Sigmoid colon (tissue), 7 donors: ENCODE data around the gene VAV3. TPM values are rescaled to one million over a fixed set of nuclear protein-coding genes. Genes with fewer than 3 reads are reported as not detected.
A peak's percentile ranks its signal among the peaks of the same experiment; 100 is the strongest.
"Not testable (repeated sequence)": the region's sequence is repeated elsewhere in the genome, so short reads cannot be mapped to it uniquely, and the experiment has no call there.

Experiments
- DNase-seq: peaks from one replicate; pipeline ENCODE4 v3.0.0-alpha.2; 2019
- H3K27ac ChIP-seq, 4 donors: fragments of 200-600 bp; sonication (generic); one replicate each; pipeline ENCODE4 v1.5.1; 2016 to 2019; ENCODE audit warnings: mild to moderate bottlenecking in 1 of 4
- H3K27me3 ChIP-seq, 3 donors: fragments of 200-600 bp; sonication (generic); one replicate each; pipeline ENCODE4 v1.5.1; 2019; ENCODE audit warnings: mild to moderate bottlenecking in 1 of 3
- H3K36me3 ChIP-seq, 4 donors: fragments of 200-600 bp; sonication (generic); one replicate each; pipeline ENCODE4 v1.5.1; 2016 to 2019
- H3K4me1 ChIP-seq, 4 donors: fragments of 200-600 bp; sonication (generic); one replicate each; pipeline ENCODE4 v1.5.1; 2017 to 2019
- H3K4me3 ChIP-seq, 4 donors: fragments of 200-600 bp; sonication (generic); one replicate each; pipeline ENCODE4 v1.5.1; 2017 to 2019; ENCODE audit warnings: mild to moderate bottlenecking in 2 of 4, moderate library complexity in 1 of 4
- H3K9me3 ChIP-seq, 4 donors: fragments of 200-600 bp in 3 of 4; sonication (generic) in 3 of 4; one replicate each; pipeline versions ENCODE4 v1.5.1 to v1.6.1; 2013 to 2019
- CTCF ChIP-seq, 4 experiments: fragments of 450-650 bp in 3 of 4; fragments of 200-600 bp in 1 of 4; IDR thresholded peaks; one replicate each; pipeline ENCODE4 v1.5.1; 2016 to 2019; ENCODE audit warnings: antibody characterized with exemption in 4 of 4, mild to moderate bottlenecking in 3 of 4, moderate library complexity in 2 of 4
- EP300 ChIP-seq, 4 donors: sonication (generic); formaldehyde crosslinking; IDR thresholded peaks; one replicate each; pipeline ENCODE4 v1.6.1; 2017; ENCODE audit warnings: antibody characterized with exemption in 4 of 4
- POLR2A ChIP-seq, 2 donors: fragments of 450-650 bp; IDR thresholded peaks; one replicate each; pipeline ENCODE4 v1.6.1; 2016; ENCODE audit warnings: antibody characterized with exemption in 2 of 2, mild to moderate bottlenecking in 2 of 2, moderate library complexity in 2 of 2
- POLR2AphosphoS5 ChIP-seq, 4 donors: sonication (generic); formaldehyde crosslinking; IDR thresholded peaks; one replicate each; pipeline ENCODE4 v1.6.1; 2017; ENCODE audit warnings: antibody characterized with exemption in 4 of 4
- WGBS, 2 donors: extraction: QIAGEN DNeasy Blood & Tissue Kit; methylation state at CpG; one replicate each; pipeline ENCODE4 v1.1.7; 2013; 5-methylcytosine and 5-hydroxymethylcytosine counted together
- intact Hi-C: fragments of 100-400 bp; cut with DNase I; formaldehyde crosslinking; loops from one replicate; pipeline ENCODE4 v1.15.1; 2023
- polyA plus RNA-seq, 3 donors: library from polyadenylated mRNA; stranded (reverse); fragments of 200-250 nt; gene quantifications; one replicate each; pipeline ENCODE4 v1.2.3, GENCODE V29; 2013
- total RNA-seq, 4 donors: library from RNA; depleted of rRNA; stranded (reverse); fragments of >200 nt; gene quantifications; one replicate each; pipeline ENCODE4 v1.1.0, GENCODE V29; 2016
- donor health status: healthy with polysubstance abuse.
- donor health status: Bipolar disorder and iron deficiency.
- donor health status: healthy.

Gene VAV3
- total and polyA plus RNA-seq, 7 donors, result 3.5 to 72.1 (median 17.3) TPM

- Histone ChIP-seq H3K27ac (peak overlapping the region in 2 of 4 donors; percentile 11 to 27), H3K27me3 (no peaks in the 10 kb centered on the region), H3K4me3 (no peak overlapping the region), H3K36me3 (no peaks in the 10 kb centered on the region), H3K4me1 (peaks cover 0 to 39% (median 18%) of the 10 kb centered on the region in 4 donors), H3K9me3 (no peaks in the 10 kb centered on the region)
- DNase-seq, result no peak
- TF ChIP-seq POLR2A (IDR thresholded peaks at IDR 0.05) (no peak), EP300 (IDR thresholded peaks at IDR 0.05) (no peak), POLR2AphosphoS5 (IDR thresholded peaks at IDR 0.05) (no peak), CTCF (IDR thresholded peaks at IDR 0.05) (no peak)
- intact Hi-C loops, result loop anchor here (5.0 to 10.0 kb wide), 2 partner anchors 74 to 766 kb away; no protein-coding TSS in a partner anchor
- 88 to 89% methylated on average over 4 of the region's 4 CpGs for WGBS, 2 donors
Observed at GRCh38 chr1:107741242-107741641, 223.7 kb downstream of the VAV3 start.

GRCh38 chr1:107740579-107740978 lies 224.4 kb downstream of the VAV3 start:
- no peak overlapping the region for H3K4me3 ChIP-seq
- no peaks in the 10 kb centered on the region for H3K27me3 ChIP-seq
- TF ChIP-seq POLR2A (IDR thresholded peaks at IDR 0.05) (no peak), CTCF (IDR thresholded peaks at IDR 0.05) (no peak), POLR2AphosphoS5 (IDR thresholded peaks at IDR 0.05) (no peak), EP300 (IDR thresholded peaks at IDR 0.05) (no peak)
- H3K9me3 ChIP-seq, result no peaks in the 10 kb centered on the region
- H3K27ac ChIP-seq, result peak overlapping the region in 2 of 4 donors; percentile 11 to 27
- no peaks in the 10 kb centered on the region for H3K36me3 ChIP-seq
- peaks cover 0 to 39% (median 18%) of the 10 kb centered on the region in 4 donors for H3K4me1 ChIP-seq
- no peak for DNase-seq
- intact Hi-C loops, result loop anchor here (5.0 to 10.0 kb wide), 2 partner anchors 73 to 766 kb away; no protein-coding TSS in a partner anchor
- 77 to 82% methylated on average over 4 of the region's 4 CpGs for WGBS, 2 donors

- H3K4me3 ChIP-seq, result no peak overlapping the region
- no peak overlapping the region for H3K27ac ChIP-seq
- DNase-seq, result no peak
- no peaks in the 10 kb centered on the region for H3K27me3 ChIP-seq
- no peaks in the 10 kb centered on the region for H3K9me3 ChIP-seq
- WGBS, 2 donors, result 61 to 62% methylated on average over 2 of the region's 2 CpGs
- TF ChIP-seq CTCF (IDR thresholded peaks at IDR 0.05), result no peak
- no peak for TF ChIP-seq EP300 (IDR thresholded peaks at IDR 0.05)
- TF ChIP-seq POLR2AphosphoS5 (IDR thresholded peaks at IDR 0.05), result no peak
- no peak for TF ChIP-seq POLR2A (IDR thresholded peaks at IDR 0.05)
- intact Hi-C loops, result loop anchor here (5.0 to 10.0 kb wide), 2 partner anchors 72 to 765 kb away; no protein-coding TSS in a partner anchor
- H3K4me1 ChIP-seq, result peaks cover 0 to 39% (median 18%) of the 10 kb centered on the region in 4 donors
- no peaks in the 10 kb centered on the region for H3K36me3 ChIP-seq
Observed at GRCh38 chr1:107739651-107740050, 225.3 kb downstream of the VAV3 start.

- 30 to 37% methylated on average over 4 of the region's 4 CpGs for WGBS, 2 donors
- no peak for DNase-seq
- Histone ChIP-seq H3K4me1 (peaks cover 0 to 38% (median 18%) of the 10 kb centered on the region in 4 donors), H3K27ac (no peak overlapping the region), H3K27me3 (no peaks in the 10 kb centered on the region), H3K9me3 (peaks cover 0 to under 1% (median 0%) of the 10 kb centered on the region in 4 donors), H3K4me3 (no peak overlapping the region), H3K36me3 (no peaks in the 10 kb centered on the region)
- TF ChIP-seq POLR2A (IDR thresholded peaks at IDR 0.05), result no peak
- no peak for TF ChIP-seq POLR2AphosphoS5 (IDR thresholded peaks at IDR 0.05)
- no peak for TF ChIP-seq CTCF (IDR thresholded peaks at IDR 0.05)
- no peak for TF ChIP-seq EP300 (IDR thresholded peaks at IDR 0.05)
- intact Hi-C loops, result no loop called here
Observed at GRCh38 chr1:107739201-107739600, 225.8 kb downstream of the VAV3 start.

GRCh38 chr1:107733401-107733800 lies 231.6 kb downstream of the VAV3 start:
- not testable (repeated sequence) for H3K9me3 ChIP-seq

More at GRCh38 chr1:107733401-107733800, 231.6 kb downstream of the VAV3 start:
- H3K4me1 ChIP-seq, H3K36me3 ChIP-seq, H3K4me3 ChIP-seq, intact Hi-C loops, DNase-seq, H3K27ac ChIP-seq, H3K27me3 ChIP-seq: not testable (repeated sequence)
- 94 to 95% methylated on average over 7 of the region's 7 CpGs for WGBS, 2 donors
